Neural cell (in vitro differentiated cells): ENCODE data around the gene LHFPL2. TPM values are rescaled to one million over a fixed set of nuclear protein-coding genes. Genes with fewer than 3 reads are reported as not detected.

Experiments
- H2AFZ ChIP-seq: fragments of 200-600, 300-800 bp; sonication (generic), shearing (Covaris generic); 2 replicates; pipeline ENCODE4 v1.6.0; 2014; ENCODE audit warnings: low read depth, mild to moderate bottlenecking, antibody characterized with exemption, low read length, moderate library complexity
- H3F3A ChIP-seq: fragments of 200-600 bp; shearing (Covaris generic); 2 replicates; pipeline ENCODE4 v1.6.1; 2016; ENCODE audit warnings: mild to moderate bottlenecking, moderate library complexity, mixed read lengths, antibody characterized with exemption, low read length; ENCODE audit not compliant: insufficient read depth, poor library complexity, severe bottlenecking
- H3K27ac ChIP-seq: fragments of 200-600, 300-800 bp; sonication (generic), shearing (Covaris generic); 2 replicates; pipeline ENCODE4 v1.5.1; 2014; ENCODE audit warnings: mild to moderate bottlenecking, low read length, moderate library complexity
- H3K27me3 ChIP-seq: fragments of 300-800, 200-600 bp; sonication (generic), shearing (Covaris generic); 2 replicates; pipeline ENCODE4 v1.6.0; 2014; ENCODE audit warnings: mild to moderate bottlenecking, low read depth, low read length, moderate library complexity; ENCODE audit not compliant: insufficient read depth
- H3K36me3 ChIP-seq: fragments of 300-800, 200-600 bp; sonication (generic), shearing (Covaris generic); 2 replicates; pipeline ENCODE4 v1.5.1; 2014; ENCODE audit warnings: mild to moderate bottlenecking, antibody characterized with exemption, low read length, moderate library complexity; ENCODE audit not compliant: insufficient read depth
- H3K4me2 ChIP-seq: fragments of 300-800, 200-600 bp; sonication (generic), shearing (Covaris generic); 2 replicates; pipeline ENCODE4 v1.6.0; 2014; ENCODE audit warnings: mild to moderate bottlenecking, low read length
- H3K4me3 ChIP-seq: fragments of 300-800, 200-600 bp; sonication (generic), shearing (Covaris generic); 2 replicates; pipeline ENCODE4 v1.5.1; 2014; ENCODE audit warnings: mild to moderate bottlenecking, low read length, moderate library complexity
- H3K79me2 ChIP-seq: fragments of 200-600 bp; shearing (Covaris generic); replicated peaks from 2 replicates; pipeline ENCODE4 v1.6.0; 2014; ENCODE audit warnings: mild to moderate bottlenecking, low read length, moderate library complexity; ENCODE audit not compliant: insufficient read depth
- H3K9ac ChIP-seq: fragments of 300-800, 200-600 bp; sonication (generic), shearing (Covaris generic); 2 replicates; pipeline ENCODE4 v1.6.1; 2016; ENCODE audit warnings: mild to moderate bottlenecking, low read length, mixed read lengths
- H3K9me2 ChIP-seq: fragments of 200-600 bp; shearing (Covaris generic); 2 replicates; pipeline ENCODE4 v1.6.1; 2016; ENCODE audit warnings: mild to moderate bottlenecking, low read length, mixed read lengths; ENCODE audit not compliant: insufficient read depth
- H3K9me3 ChIP-seq: fragments of 200-600, 300-800 bp; sonication (generic), shearing (Covaris generic); 2 replicates; pipeline ENCODE4 v1.6.1; 2016; ENCODE audit warnings: mild to moderate bottlenecking, mixed run types, low read length, moderate library complexity, mixed read lengths
- H4K20me1 ChIP-seq: fragments of 200-600 bp; shearing (Covaris generic); 2 replicates; pipeline ENCODE4 v1.6.1; 2016; ENCODE audit warnings: mild to moderate bottlenecking, mixed run types; ENCODE audit not compliant: insufficient read depth
- EP300 ChIP-seq: fragments of 450-650 bp; conservative IDR thresholded peaks from 2 replicates; pipeline ENCODE4 v1.6.1; 2014; ENCODE audit warnings: antibody characterized with exemption, mild to moderate bottlenecking, moderate library complexity; ENCODE audit not compliant: poor library complexity, severe bottlenecking
- EZH2 ChIP-seq: fragments of 200-600, 300-800 bp; shearing (Covaris generic), sonication (generic); IDR thresholded peaks from 2 replicates; pipeline ENCODE4 v1.6.1; 2014; ENCODE audit warnings: antibody characterized with exemption, low read length, borderline replicate concordance, mild to moderate bottlenecking; ENCODE audit not compliant: insufficient read depth, poor library complexity, severe bottlenecking
- MXI1 ChIP-seq: fragments of 450-650 bp; conservative IDR thresholded peaks from 2 replicates; pipeline ENCODE4 v1.6.1; 2014; ENCODE audit warnings: antibody characterized with exemption, mild to moderate bottlenecking; ENCODE audit not compliant: poor library complexity, severe bottlenecking
- POLR2AphosphoS5 ChIP-seq: IDR thresholded peaks from 2 replicates; pipeline ENCODE4 v1.6.1; 2012
- RAD21 ChIP-seq: fragments of 450-650 bp; conservative IDR thresholded peaks from 2 replicates; pipeline ENCODE4 v1.6.1; 2014; ENCODE audit warnings: antibody characterized with exemption, mild to moderate bottlenecking, moderate library complexity
- REST ChIP-seq: IDR thresholded peaks from 2 replicates; pipeline ENCODE4 v1.6.1; 2012; ENCODE audit warnings: borderline replicate concordance
- SMC3 ChIP-seq: fragments of 450-650 bp; conservative IDR thresholded peaks from 2 replicates; pipeline ENCODE4 v1.6.1; 2014; ENCODE audit warnings: antibody characterized with exemption, mild to moderate bottlenecking, moderate library complexity; ENCODE audit not compliant: poor library complexity
- TAF1 ChIP-seq: IDR thresholded peaks from 2 replicates; pipeline ENCODE4 v1.6.1; 2012; ENCODE audit warnings: low read depth
- polyA plus RNA-seq: library from polyadenylated mRNA; depleted of rRNA; stranded (reverse); fragments of >200 nt; gene quantifications from 2 replicates; pipeline ENCODE4 v1.2.3, GENCODE V29; 2014
- TF ChIP-seq, protein P1 (sequence below): fragments of 450-650 bp; IDR thresholded peaks from 2 replicates; pipeline ENCODE4 v1.5.1; 2014; ENCODE audit warnings: antibody characterized with exemption, mild to moderate bottlenecking, moderate library complexity; ENCODE audit not compliant: poor library complexity, severe bottlenecking

The LHFPL2 gene
- polyA plus RNA-seq, 1 donor from 2014 or later, result 1.6 TPM

DNA sequence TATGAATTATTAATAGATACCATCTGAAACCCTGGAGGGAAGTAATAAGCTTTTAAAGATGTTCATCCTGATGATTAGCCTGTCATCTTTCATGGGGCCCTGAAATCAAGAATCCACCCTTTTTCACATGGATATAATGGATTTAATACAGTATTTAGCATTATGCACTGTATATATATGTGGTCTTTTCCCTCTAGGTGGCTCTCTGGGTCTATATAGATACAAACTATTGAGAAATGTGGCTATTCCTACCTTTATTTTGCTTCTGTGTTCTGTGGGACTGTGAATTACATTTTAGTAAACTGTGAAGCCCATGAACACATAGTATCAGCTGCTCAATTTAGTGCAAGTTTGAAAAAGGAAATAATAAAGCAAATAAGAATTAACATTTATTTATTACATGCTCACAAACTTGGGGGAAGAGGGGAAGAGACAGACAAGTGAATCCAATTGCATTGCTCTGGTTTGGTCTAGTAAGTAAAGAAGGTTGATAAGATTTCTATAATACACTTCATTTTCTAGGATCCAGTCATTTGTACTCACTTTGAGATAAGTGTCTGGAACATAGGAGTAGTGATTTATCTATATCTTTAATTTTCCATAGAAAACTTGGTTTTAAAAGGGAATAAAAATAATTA lies 176.0 kb downstream of the LHFPL2 start:
- no peaks in the 10 kb centered on the region for H3K36me3 ChIP-seq
- peak; percentile 67 for TF ChIP-seq SMC3
- no peak for TF ChIP-seq EP300
- no peak for TF ChIP-seq POLR2AphosphoS5
- TF ChIP-seq TAF1, result no peak
- TF ChIP-seq RAD21, result peak; percentile 71
- no peak for TF ChIP-seq REST
- TF ChIP-seq MXI1, result no peak
- TF ChIP-seq, protein P1, sequence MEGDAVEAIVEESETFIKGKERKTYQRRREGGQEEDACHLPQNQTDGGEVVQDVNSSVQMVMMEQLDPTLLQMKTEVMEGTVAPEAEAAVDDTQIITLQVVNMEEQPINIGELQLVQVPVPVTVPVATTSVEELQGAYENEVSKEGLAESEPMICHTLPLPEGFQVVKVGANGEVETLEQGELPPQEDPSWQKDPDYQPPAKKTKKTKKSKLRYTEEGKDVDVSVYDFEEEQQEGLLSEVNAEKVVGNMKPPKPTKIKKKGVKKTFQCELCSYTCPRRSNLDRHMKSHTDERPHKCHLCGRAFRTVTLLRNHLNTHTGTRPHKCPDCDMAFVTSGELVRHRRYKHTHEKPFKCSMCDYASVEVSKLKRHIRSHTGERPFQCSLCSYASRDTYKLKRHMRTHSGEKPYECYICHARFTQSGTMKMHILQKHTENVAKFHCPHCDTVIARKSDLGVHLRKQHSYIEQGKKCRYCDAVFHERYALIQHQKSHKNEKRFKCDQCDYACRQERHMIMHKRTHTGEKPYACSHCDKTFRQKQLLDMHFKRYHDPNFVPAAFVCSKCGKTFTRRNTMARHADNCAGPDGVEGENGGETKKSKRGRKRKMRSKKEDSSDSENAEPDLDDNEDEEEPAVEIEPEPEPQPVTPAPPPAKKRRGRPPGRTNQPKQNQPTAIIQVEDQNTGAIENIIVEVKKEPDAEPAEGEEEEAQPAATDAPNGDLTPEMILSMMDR, result peak; percentile 70
- TF ChIP-seq EZH2, result no peak
- peak overlapping the region; percentile 29 for H3K4me2 ChIP-seq
- H3K27me3 ChIP-seq, result no peaks in the 10 kb centered on the region
- H4K20me1 ChIP-seq, result no peaks in the 10 kb centered on the region
- H3K4me3 ChIP-seq, result peak overlapping the region; percentile 15
- no peak overlapping the region for H3K9ac ChIP-seq
- H3K9me2 ChIP-seq, result no peaks in the 10 kb centered on the region
- no peak overlapping the region for H2AFZ ChIP-seq
- no peaks in the 10 kb centered on the region for H3K79me2 ChIP-seq
- H3F3A ChIP-seq, result peaks cover 5% of the 10 kb centered on the region
- no peaks in the 10 kb centered on the region for H3K9me3 ChIP-seq
- peak overlapping the region; percentile 64 for H3K27ac ChIP-seq

- H3K36me3 ChIP-seq, result no peaks in the 10 kb centered on the region
- no peaks in the 10 kb centered on the region for H3K9me3 ChIP-seq
- H3K27ac ChIP-seq, result no peak overlapping the region
- no peak overlapping the region for H3K4me2 ChIP-seq
- H3K9me2 ChIP-seq, result no peaks in the 10 kb centered on the region
- peaks cover 5% of the 10 kb centered on the region for H3F3A ChIP-seq
- H3K4me3 ChIP-seq, result no peak overlapping the region
- H2AFZ ChIP-seq, result no peak overlapping the region
- H3K27me3 ChIP-seq, result no peaks in the 10 kb centered on the region
- no peak for TF ChIP-seq EZH2
- TF ChIP-seq EP300, result no peak
- TF ChIP-seq MXI1, result no peak
- TF ChIP-seq POLR2AphosphoS5, result no peak
- TF ChIP-seq SMC3, result no peak
- TF ChIP-seq, protein P1, result no peak
- TF ChIP-seq RAD21, result no peak
- TF ChIP-seq REST, result no peak
- no peak for TF ChIP-seq TAF1
- no peak overlapping the region for H3K9ac ChIP-seq
- H4K20me1 ChIP-seq, result no peaks in the 10 kb centered on the region
- no peaks in the 10 kb centered on the region for H3K79me2 ChIP-seq
Measured at GRCh38 chr5:78471896-78472295, 176.7 kb downstream of the LHFPL2 start.
